Cardiac fibroblast (primary cell): ENCODE data around the gene SMIM26.

Experiments
- DNase-seq, 2 donors: peaks; one replicate each; pipeline versions ENCODE4 v3.0.0 to v3.0.0-alpha.2; 2010; ENCODE audit warnings: low read depth in 2 of 2
- H3K4me3 ChIP-seq, 2 donors: replicated peaks in 1 of 2; 1 replicate in 1 of 2; 2 replicates in 1 of 2; pipeline ENCODE4 v1.5.1; 2011; ENCODE audit warnings: low read depth in 2 of 2, low read length in 2 of 2, mild to moderate bottlenecking in 2 of 2, moderate library complexity in 1 of 2
- TF ChIP-seq, protein P1 (sequence below): IDR thresholded peaks from one replicate; pipeline ENCODE4 v1.5.1; 2011; ENCODE audit warnings: low read depth, mild to moderate bottlenecking, low read length, inconsistent platforms

SMIM26 gene

DNA sequence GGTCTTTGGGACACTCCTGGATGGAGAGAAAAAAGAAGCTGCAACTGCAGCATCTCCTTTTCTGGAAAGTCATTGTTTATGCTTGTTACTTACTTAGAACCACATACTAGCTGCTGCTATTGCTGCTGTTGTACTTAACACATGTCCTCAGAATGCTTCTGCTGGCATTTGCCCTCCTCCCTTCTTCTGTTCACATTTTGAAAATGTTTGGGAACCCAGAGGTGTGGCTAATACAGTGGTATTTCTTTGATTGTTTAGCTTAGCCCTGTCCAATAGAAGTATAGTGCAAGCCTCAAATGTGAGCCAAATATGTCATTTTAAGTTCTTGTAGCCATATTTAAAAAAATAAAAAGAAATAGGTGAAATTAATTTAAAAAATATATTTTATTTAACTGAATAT lies 29.0 kb downstream of the SMIM26 start:
- H3K4me3 ChIP-seq, result no peak overlapping the region
- TF ChIP-seq, protein P1, sequence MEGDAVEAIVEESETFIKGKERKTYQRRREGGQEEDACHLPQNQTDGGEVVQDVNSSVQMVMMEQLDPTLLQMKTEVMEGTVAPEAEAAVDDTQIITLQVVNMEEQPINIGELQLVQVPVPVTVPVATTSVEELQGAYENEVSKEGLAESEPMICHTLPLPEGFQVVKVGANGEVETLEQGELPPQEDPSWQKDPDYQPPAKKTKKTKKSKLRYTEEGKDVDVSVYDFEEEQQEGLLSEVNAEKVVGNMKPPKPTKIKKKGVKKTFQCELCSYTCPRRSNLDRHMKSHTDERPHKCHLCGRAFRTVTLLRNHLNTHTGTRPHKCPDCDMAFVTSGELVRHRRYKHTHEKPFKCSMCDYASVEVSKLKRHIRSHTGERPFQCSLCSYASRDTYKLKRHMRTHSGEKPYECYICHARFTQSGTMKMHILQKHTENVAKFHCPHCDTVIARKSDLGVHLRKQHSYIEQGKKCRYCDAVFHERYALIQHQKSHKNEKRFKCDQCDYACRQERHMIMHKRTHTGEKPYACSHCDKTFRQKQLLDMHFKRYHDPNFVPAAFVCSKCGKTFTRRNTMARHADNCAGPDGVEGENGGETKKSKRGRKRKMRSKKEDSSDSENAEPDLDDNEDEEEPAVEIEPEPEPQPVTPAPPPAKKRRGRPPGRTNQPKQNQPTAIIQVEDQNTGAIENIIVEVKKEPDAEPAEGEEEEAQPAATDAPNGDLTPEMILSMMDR, result no peak
- DNase-seq, result no peak

DNA sequence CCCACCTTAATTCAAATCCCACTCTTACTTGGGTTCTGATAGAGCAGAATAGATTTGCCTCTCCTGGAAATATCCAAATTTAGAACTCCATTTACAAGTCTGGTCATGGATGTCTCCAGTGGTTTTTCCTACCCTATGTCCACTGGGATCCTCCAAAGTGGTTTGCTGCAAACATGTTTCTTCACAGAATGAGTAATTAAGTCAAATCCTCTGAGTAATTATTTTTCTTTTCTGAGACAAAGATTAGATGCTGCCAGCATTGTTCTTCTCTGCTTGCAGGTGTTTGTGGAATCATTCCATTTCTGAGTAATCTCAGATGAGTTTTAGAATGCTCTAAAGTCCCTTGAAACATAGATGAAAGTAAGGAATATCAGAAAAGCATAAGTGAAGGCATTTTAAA lies 42.5 kb downstream of the SMIM26 start:
- TF ChIP-seq, protein P1, result no peak
- H3K4me3 ChIP-seq, result no peak overlapping the region
- peak in 1 of 2 donors; percentile 35 for DNase-seq

DNA sequence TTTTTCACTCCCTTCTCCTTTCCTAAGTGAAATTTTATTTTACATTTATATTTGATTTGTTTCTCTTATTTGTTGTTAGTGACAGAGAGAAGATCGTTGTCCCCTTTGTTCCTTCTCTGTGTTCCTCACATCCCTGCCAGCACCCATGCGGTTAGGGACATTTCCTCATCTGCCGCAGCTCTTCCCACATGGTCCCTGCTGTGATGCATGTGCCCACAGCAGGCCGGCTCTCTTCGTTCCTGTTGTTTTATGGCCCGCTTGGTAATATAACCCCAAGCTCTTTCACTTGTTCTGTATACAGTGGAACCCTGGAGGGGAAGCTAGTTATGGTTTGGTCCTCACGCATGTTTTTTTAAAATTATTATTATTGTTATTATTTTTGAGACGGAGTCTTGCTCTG lies 44.3 kb downstream of the SMIM26 start:
- TF ChIP-seq, protein P1, result no peak
- DNase-seq, result no peak
- no peak overlapping the region for H3K4me3 ChIP-seq

DNA sequence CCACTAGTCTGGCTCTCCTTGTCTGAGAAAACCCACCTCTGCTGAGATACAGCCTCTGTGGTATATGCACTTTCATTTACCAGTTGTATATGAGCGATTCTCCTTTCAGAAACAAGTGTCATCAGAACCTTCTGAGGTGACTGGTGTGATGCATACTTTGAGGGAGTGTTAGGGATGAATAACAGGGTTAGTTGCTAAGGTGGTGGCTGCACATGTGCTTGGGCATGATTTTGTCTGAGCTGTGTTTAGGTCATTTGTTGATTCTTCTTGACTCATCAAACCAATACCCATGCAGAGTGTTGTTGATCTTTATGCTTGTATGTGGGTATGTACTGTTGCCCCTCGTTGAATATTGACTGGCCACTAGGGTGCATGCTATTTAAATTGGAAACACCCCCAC lies 46.3 kb downstream of the SMIM26 start:
- TF ChIP-seq, protein P1, result no peak
- H3K4me3 ChIP-seq, result no peak overlapping the region
- DNase-seq, result peak in 1 of 2 donors; percentile 43

DNA sequence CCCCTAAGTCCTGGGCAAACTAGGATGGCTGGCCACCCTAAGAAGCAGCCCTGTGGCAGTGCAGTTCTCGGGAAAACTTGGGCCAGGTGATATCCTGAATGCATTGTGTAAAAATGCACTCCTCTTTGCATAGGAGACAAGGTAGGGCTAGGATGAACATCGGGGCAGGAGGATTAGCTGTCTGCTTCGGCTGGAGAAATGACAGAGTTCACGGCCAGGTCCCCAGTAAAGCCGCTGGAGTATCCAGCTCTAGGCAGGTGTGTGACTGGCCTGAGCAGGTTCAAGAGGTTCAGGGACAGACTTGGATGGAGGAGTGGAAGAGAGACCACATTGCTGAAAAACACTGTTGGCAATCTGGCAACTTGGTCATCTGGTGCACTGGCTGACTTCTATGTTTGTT lies 47.0 kb downstream of the SMIM26 start:
- TF ChIP-seq, protein P1, result no peak
- DNase-seq, result no peak
- no peak overlapping the region for H3K4me3 ChIP-seq

DNA sequence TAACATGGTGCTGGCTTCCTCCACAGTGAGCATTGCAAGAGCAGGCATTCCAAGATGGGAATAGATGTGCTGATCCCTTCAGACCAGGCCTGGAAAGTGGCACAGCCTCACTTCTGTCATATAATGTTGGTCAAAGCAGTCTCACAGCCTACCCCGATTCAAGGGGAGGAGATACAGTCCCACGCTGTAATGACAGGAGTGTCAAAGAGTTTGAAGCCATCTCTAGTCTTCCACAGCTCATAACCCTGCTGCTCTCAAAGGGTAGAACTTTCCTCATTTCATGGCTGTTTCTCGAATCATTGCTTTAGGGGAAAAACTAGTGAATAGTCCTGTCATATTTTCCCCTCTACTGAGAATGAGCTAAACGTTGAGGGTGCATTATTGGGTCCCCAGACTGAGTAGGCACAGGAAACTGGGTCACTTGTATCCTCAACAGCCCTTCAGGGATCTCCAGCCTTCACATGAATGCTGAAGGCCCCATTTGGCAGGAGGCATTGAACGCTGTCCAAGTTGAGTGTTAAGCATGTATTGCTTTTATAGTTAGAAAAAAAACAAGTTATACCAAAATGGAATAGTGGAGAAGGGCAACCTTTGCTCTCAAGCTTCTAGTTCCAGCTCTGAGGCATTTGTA lies 47.9 kb downstream of the SMIM26 start:
- no peak overlapping the region for H3K4me3 ChIP-seq
- TF ChIP-seq, protein P1, result no peak
- DNase-seq, result peak in 1 of 2 donors; percentile 7
